IPS-11a (cell line): ENCODE measurements around the gene ATP6V0A1.
"Not testable (repeated sequence)": the region's sequence is repeated elsewhere in the genome, so short reads cannot be mapped to it uniquely, and the experiment has no call there.

Experiments used
- H3K4me3 ChIP-seq: one replicate; pipeline ENCODE4 v1.5.1; 2013; ENCODE audit warnings: low read depth, low read length, control low read depth

The ATP6V0A1 gene

DNA sequence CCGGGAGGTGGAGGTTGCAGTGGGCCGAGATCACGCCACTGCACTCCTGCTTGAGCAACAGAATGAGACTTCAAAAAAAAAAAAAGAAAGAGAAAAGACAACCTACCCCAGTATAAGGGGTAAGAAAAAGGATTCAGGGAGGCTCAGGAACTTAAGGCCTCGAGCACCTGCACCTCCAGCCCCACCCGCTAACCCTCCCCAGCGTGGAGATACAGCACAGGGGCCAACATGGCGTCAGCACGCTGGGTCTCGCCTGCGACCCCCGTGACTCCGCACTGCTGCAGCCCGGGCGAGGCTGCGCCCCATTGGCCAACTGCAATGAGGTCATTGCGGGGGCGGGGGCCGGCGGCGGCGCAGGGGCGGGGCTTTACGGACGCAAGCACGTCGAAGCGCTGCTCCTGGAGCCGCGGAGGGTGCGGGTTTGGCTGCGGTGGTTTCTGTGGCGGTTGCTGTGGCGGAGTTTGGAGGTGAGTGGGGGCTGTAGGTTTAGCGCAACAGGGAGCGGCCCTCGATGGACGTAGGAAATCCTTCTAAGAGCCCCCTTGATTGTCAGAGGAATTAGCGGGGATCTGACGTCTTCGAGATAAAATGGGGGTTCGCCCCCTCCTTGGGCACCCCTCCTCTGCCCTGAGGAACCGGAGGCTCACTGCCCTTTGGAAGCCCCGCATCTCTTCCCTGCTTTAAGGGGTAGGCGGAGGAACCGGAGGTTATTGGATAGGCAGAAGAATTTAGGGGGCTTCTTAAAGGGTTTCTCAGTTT, at the start of gene ATP6V0A1:
Gene ATP6V0A1, plus strand, starts transcription at position 382 of the 759 bp plus-strand sequence. CDS start 2,017 bp downstream, outside the sequence.
- H3K4me3 ChIP-seq = peak within 1 kb of the TSS; percentile 80

DNA sequence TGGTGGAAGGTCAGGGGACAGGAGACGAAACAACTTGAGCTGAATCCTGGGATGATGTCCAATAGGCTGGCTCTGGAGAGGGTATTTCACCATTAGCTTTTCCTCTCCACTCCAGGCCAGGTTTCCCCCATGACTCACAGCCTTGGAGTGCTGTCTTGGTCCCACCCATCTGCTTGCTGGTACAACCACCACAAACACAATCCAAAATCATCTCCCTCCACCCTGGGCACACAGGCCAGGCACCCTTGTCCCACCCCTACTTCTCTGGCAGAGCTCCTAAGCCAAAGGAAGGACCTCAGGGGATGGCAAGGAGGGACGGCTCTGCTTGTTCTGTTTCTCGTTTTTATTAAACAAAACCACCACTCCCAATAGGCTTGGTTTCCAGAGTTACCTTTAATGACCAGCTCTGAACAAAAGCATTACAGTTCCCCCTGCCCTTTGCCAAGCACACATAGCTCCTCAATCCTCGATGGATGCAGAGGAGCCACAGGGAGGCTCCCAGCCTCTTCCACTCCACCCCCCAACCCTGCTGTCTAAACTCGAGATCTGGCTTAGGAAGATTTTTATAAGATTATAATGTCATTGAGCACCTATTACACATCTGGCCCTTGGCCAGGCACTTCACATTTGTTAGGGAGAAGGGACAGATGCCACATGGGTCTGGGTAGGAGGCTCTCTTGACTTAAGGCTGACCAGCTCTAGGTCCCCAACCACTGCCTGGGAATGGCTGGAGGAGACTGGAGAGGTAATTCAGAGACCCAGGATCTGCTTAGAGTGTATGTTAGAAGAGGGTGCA, 49.0 kb upstream of the ATP6V0A1 start:
- H3K4me3 ChIP-seq = no peak overlapping the region

DNA sequence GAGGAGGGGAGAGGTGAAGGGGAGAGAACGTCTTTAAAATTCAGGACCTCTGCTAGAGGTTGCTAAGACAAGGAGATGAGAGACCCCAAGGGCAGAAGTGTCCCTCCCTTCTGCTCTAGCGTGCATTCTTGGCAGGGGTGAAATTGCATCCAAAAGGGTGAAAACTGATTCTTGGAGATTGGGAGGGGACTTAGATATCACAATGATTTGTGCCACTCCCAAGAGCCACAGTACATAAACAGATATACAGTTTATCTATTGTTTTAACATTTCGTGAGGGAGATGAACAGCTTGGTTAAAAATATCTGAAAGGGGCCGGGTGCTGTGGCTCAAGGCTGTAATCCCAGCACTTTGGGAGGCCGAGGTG, 48.4 kb upstream of the ATP6V0A1 start:
- no peak overlapping the region for H3K4me3 ChIP-seq

DNA sequence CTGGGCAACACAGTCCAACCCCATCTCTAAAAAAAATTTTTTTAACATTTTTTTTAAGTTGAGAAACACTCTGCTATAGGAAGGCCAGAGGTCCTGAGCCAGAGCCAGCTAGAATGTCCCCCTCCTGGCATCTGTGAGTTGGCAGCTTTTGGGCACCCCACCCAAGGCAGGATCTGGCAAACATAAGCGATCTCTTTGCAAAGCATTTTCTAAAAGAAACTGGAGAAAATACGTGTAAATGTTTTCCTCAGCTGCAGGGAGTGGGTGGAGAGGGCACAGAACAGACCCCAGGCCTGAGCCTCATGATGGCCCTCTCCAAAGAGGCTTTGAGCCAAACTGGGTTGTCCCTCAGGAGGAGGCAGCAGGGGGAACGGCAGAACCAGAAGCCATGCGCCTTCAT, 47.3 kb upstream of the ATP6V0A1 start:
- no peak overlapping the region for H3K4me3 ChIP-seq

DNA sequence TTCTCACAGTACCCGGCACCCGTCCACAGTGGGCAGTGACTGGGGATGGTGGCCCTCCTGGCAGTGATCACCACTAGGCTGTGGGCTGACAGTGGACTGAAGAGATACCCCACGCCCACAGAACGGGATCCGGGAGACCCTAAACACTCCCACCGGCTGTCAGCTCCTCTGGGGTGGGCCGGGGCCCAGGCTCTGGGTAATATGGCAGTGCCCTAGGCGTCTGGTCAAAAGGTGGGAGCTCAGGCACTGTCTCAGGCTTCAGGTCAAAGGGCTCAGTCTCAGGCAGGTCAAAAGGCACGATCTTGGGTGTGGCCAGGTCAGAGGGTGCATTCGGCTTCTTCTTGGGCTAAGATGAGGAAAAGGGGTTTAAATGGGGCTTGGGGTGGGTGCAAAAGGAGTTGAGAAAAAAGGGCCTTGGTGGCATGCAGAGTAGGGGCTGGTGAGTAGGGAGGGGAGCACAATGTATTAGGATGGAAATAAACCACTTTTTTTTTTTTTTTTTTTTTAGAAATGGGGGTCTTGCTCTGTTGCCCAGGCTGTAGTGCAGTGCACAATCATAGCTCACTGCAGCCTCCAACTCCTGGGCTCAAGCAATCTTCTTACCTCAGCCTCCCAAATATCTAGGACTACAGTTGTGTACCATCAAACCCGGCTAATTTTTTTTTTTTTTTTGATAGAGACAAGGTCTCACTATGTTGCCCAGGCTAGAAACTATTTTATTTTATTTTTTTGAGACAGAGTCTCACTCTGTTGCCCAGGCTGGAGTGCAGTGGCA, 46.6 kb upstream of the ATP6V0A1 start:
- no peak overlapping the region for H3K4me3 ChIP-seq

DNA sequence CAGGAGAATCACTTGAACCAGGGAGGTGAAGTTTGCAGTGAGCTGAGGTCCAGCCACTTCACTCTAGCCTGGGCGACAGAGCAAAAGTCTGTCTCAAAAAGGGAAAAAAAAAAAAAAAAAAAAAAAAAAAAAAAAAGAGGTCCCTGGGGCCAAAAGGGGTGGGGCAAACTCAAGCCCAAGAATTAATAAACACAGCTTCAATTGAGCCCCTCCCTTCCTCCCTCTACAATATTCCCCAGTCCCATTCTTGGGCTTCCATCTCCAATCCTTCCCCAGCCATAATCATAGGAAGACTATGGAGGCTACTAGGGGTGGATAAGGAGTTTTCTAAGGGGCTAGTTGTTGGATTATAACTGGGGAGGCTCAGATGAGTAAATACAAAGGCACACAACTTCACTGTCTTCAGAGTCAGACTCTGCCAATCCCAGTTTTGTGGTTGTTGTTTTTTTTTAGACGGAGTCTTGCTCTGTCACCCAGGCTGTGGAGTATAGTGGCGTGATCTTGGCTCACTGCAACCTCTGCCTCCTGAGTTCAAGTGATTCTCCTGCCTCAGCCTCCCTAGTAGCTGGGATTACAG, 45.1 kb upstream of the ATP6V0A1 start:
- H3K4me3 ChIP-seq = no peak overlapping the region

DNA sequence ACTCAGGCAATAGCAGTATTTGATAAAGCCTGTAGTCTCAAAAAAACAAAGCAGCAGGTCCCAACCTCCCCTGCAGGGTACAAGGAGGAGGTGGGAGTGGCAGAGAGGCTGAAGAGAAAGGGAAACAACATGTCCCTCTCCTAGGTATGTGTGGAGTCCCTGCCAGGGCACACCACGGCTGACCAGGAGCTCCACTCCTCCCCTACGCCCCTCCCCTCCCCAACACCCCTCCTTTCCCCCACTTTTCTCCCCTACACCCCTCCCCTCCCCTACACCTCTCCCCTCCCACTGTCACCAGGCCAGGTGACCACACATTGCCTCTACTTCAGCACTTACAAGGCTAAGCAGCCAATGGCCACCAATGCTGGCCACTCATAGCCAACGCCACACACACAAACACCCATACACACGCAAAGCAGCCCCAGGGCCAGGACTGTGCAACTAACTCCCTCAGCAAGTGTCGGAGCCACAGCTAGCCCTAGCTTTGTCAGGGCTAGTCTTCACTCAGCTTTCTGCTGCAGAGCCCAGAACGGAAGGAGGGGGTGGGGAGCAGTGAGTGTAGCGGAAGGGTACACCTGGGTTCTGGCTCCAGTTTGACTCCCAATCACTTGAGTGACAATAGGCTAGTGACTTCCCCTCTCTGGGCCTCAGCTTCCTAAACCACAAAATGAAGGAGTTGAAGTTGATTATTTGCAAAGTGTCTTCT, 43.8 kb upstream of the ATP6V0A1 start:
- H3K4me3 ChIP-seq = no peak overlapping the region

DNA sequence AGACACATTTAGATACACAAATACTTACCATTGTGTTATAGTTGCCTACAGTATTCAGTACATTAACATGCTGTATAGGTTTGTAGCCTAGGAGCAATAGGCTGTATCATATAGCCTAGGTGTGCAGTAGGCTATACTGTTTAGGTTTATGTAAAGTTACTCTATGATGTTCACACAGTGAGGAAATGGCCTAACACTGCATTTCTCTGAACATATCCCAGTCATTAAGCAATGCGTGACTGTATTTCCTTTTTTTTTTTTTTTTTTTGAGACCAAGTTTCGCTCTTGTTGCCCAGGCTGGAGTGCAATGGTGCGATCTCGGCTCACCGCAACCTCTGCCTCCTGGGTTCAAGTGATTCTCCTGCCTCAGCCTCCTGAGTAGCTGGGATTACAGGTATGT, 40.7 kb upstream of the ATP6V0A1 start:
- not testable (repeated sequence) for H3K4me3 ChIP-seq

DNA sequence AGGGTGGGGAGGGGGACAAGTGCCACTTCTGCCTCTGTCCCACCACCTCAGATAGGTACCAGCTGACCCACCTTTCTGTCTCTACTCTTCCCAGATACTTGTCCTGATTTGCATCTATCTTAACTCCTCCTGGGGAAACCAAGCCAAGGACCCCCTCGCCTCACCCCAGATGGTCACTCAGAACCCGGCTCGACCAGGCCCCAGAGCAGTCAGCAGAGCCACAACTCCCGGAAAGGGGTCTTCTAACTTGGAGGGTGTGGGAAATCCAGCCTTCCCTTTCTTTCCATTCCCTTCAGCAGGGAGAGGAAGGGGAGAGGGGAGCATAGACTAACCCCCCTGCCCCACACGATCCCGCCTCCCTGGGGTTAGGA, 37.6 kb upstream of the ATP6V0A1 start:
- H3K4me3 ChIP-seq = peak overlapping the region; percentile 95

DNA sequence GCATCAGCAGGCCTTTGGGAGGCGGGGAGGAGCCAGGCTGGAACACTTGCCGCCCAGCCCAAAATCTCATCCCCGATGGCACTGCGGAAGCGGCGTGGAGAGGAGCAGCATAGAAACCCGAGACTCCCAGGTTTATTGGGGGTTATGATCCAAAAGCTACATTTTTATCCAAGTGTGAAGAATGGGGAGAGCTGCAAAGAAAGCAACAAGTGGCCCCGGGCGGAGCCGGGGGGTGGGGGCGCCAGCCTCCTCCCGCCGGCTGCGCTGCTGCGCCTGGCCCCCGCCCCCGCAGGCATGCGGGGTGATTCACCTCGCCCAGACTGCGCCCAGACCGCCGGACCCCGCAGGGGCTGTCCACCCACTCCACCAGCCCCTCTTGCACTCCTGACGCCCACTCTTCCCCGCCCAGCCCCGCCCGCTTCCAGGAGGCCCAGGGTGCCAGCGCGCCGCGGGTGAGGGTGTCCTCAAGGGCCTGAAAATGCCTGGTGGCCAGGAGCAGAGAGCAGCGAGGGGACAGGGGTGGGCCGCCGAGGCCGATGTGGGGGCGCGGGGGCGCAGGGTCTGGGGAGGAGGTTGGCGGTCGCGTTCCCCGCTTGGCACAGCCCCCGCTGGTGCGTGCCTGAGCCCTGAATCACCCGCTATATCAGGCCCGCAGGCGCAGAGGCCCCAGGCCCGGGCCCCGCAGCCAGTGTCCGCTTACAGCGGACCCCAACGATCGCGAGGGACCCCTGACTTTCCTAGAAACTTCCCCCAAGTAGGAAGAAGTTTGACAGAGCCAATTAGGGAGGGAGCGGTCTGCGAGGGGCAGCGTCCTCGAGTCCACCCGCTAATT, 37.0 kb upstream of the ATP6V0A1 start:
- H3K4me3 ChIP-seq = peak overlapping the region; percentile 95

DNA sequence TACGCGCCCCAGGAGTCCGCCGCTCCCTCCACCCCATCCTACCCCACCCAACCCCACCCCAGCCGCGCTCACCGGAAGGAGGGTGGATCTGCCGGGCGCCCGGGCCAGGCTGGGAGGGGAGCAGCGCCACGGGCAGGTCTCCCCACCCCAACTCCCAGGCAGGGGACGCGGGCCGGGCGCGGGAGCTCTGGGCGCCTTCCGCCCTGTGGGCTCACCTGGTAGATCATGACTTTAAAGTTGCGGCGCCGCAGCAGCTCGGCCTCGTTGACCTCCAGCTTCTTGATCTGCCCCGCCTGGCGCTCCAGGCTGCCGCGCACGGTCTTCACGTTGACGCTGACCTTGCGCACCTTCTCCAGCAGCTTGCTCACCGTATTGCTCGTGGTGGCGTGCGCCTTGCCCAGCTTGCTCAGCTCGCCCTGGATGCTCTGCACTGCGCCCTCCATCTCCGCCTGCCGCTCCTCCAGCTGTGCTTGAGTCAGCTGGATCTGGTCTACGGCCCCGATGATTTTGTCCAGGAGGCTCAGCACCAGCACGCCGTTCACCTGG, 36.2 kb upstream of the ATP6V0A1 start:
- H3K4me3 ChIP-seq = peak overlapping the region; percentile 95

DNA sequence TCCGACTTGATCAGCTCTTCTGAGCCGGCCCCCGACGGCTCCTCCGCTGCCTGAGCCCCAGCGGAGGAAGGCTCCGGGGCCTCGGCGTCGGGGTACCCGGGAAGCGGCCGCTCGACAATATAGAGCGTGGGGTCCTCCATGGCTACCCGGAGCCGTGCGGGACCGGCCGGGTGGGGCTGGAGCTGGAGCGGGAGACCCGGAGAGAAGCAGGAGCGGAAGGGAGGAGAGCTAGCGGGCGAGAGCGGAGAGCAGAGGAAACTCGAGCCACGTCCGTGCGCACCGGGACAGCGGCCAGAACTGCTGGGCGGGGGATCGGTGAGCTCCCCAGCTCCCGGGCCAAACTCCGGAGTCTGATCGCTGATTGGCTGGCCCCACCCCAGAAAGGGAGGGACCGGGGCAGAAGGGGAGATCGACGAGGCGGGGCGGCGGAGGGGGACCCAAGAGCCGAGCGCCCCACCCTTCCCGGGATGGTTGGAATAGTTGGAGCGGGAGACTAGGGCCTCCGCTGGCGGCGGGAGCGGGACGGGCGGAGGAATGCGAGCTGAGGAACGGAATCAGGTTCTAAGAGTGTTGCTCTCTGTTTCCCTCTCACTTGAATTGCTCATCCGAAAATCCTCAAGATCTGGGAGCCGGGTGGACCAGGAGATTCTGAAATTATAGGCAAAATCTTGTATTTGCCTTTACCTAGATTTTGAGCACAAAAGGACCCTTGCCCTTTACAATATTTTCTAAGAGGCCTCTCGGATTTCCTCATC, 35.5 kb upstream of the ATP6V0A1 start, which contains the start of gene CAVIN1:
Gene CAVIN1, minus strand, starts transcription at position 299 of the 755 bp plus-strand sequence. Its CDS starts 159 bp downstream, at position 140.
- H3K4me3 ChIP-seq = peak within 1 kb of the TSS; percentile 95

DNA sequence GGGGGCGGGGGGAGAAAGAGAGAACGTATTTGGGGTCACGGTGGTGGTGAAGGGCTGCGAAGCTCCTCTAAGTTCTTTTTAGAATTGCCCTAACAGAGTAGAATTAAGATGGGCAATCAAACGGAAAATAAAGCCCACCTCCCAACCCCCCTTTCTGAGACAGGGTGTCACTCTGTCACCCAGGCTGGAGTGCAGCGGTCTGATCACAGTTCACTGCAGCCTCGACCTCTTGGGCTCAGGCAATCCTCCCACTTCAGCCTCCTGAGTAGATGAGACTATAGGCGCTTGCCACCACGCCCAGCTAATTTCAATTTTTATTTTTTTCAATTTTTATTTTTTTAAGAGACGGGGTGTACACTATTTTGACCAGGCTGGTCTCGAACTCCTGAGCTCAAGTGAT, 34.9 kb upstream of the ATP6V0A1 start:
- no peak overlapping the region for H3K4me3 ChIP-seq

DNA sequence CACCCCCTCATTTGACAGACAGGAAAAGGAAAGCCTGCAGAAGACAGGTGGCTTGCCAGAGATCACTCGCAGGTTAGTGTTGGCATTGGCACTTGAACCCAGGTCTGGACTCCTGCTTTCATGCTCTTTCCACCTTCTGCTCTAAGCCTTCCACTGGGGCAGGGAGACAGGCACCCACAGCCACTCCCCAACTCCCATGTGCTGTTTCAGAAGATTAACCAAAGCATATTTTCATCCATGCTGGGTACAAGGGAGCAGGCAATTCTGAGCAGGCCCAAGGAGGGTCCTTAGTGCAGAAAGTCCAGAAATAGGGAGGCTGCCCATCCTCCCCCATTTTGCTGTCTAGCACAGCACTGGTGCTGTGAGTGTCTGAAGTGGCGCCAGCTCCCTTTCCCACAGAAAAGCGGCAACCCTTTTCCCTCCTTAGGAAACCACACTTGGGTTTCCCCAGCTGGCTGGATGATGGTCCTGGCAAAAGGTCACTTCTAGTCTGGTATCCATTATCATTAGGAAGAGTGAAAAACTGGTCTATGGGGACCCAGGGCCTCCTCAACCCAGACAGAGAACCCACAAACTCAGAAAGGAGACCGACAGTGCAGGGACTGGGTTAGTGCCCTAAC, 33.6 kb upstream of the ATP6V0A1 start:
- H3K4me3 ChIP-seq = no peak overlapping the region

DNA sequence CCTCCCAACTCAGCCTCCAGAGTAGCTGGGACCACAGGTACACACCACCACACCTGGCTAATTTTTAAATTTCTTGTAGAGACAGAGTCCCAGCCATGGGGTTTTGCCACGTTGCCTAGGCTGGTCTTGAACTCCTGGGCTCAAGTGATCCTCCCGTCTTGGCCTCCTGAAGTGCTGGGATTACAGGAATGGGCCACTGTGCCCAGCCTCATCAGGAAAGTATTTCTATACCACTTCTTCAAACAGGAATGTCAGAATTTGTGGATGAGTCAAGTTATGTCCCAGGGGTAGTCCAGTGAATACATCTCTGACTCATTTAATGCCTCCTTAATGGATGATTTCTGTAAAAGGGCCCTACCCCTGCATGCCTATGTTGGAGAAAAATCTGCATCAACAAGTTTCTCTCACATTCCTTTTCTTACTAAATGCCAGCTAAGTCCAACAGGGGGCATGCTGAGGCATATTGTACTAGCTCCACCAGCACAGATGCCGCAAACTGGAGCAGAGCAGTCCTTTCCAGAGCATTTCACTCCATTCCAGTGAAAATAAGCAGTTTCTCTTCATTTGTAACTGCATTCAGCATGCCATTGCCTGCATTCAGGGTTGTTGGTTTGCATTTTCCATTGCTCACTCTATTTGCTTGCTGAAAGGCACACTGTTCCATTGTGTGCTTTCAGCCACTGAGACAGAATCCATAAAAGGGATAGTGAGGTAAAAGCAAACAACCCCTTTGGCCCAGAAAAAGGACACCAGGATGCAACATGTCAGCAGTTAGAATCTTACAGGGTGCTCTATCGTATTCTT, 30.3 kb upstream of the ATP6V0A1 start:
- no peak overlapping the region for H3K4me3 ChIP-seq

DNA sequence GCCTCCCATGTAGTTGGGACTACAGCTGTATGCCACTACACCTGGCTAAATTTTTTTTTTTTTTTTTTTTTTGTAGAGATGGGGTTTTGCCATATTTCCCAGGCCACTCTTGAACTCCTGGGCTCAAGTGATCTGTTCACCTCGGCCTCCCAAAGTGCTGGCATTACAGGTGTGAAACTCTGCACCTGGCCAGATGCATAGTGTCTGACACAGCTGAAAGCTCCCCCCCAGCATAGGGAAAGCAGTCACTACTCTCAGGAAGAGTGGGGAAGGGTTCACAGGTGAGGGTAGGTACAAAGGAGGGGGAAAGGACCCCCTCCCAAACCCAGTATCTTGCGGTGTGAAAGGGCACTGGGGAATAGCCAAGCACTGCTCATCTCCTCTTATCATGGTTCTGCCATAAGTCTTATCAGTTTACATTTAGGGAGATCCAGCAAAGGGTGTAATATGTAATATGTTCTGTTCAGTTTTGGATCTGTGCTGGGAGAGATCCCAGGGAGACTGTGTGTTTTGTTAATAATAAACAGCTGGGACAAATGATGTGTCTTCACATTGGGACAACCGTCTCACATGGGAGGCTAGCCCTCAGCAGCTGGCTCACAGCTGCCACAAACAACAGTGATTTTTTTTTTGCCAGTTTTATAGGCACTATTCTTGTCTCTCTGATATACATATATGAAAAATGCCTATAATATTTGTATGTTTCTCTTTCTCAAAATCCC, 28.8 kb upstream of the ATP6V0A1 start:
- H3K4me3 ChIP-seq = no peak overlapping the region

DNA sequence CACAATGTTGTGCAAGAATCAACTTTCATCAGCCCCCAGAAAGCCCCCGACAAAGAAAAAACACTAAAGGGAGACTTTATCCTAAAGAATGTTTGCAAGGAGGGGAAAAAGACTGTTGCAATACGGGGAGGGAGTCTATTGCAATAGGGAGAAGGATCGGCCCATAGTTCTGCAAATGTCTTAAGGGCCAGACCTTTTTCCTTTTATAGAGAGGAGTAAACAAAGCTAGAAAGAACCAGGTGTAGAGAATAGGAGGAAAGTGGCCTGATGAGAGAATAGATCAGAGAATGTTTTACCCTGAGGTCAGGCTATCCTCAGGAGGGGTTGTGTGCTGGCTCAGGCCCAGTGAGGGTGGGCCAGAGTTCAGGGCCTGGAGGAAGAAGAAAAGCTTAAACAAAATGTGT, 26.9 kb upstream of the ATP6V0A1 start:
- no peak overlapping the region for H3K4me3 ChIP-seq
